Keratinocyte (primary cell): Measurements from ENCODE around the gene SLC12A8.

ENCODE experiments used
- EZH2 ChIP-seq: IDR thresholded peaks from one replicate; pipeline ENCODE4 v1.6.1; 2012; ENCODE audit warnings: inconsistent platforms, mild to moderate bottlenecking, low read length, moderate library complexity
- TF ChIP-seq, protein P1 (sequence below), 3 experiments: IDR thresholded peaks in 1 of 3; conservative IDR thresholded peaks in 1 of 3; optimal IDR thresholded peaks in 1 of 3; 2 replicates in 2 of 3; 3 replicates in 1 of 3; pipeline versions ENCODE3 to v1.5.1; 2011; ENCODE audit warnings: low read length in 3 of 3, mild to moderate bottlenecking in 3 of 3, moderate library complexity in 2 of 3, control low read depth in 1 of 3, inconsistent platforms in 1 of 3; ENCODE audit not compliant: insufficient read depth in 2 of 3; ENCODE audit errors: extremely low read depth in 1 of 3

DNA sequence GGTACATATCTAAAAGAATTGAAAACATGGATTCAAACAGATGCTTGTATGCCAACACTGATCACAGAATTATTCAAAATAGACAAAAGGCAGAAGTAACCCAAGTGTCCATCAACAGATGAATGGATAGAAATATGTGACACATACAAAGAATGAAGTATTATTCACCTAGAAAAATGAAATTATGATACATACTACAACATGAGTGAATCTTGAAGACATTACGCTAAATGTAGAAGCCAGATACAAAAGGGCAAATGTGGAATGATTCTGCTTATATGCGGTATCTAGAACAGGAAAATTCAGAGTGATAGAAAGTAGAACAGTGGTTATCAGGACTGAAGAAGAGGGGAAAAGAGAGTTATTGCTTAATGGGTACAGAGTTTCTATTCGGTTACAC is 26.2 kb upstream of the SLC12A8 start:
- TF ChIP-seq, protein P1, sequence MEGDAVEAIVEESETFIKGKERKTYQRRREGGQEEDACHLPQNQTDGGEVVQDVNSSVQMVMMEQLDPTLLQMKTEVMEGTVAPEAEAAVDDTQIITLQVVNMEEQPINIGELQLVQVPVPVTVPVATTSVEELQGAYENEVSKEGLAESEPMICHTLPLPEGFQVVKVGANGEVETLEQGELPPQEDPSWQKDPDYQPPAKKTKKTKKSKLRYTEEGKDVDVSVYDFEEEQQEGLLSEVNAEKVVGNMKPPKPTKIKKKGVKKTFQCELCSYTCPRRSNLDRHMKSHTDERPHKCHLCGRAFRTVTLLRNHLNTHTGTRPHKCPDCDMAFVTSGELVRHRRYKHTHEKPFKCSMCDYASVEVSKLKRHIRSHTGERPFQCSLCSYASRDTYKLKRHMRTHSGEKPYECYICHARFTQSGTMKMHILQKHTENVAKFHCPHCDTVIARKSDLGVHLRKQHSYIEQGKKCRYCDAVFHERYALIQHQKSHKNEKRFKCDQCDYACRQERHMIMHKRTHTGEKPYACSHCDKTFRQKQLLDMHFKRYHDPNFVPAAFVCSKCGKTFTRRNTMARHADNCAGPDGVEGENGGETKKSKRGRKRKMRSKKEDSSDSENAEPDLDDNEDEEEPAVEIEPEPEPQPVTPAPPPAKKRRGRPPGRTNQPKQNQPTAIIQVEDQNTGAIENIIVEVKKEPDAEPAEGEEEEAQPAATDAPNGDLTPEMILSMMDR (optimal IDR thresholded peaks at IDR 0.05 in 1 of 3, IDR thresholded peaks at IDR 0.05 in 1 of 3, conservative IDR thresholded peaks at IDR 0.05 in 1 of 3; ENCODE audit: extremely low read depth in 1 of 3, insufficient read depth in 2 of 3, low read length in 3 of 3), result no peak
- TF ChIP-seq EZH2, result no peak
